ENCODE results near the gene ENAH.

Gene ENAH

GRCh38 chr1:225559902-225560301 lies 93.0 kb downstream of the ENAH start:
- no peak for DNase-seq (ENCODE audit: low spot score)

GRCh38 chr1:225559326-225559725 lies 93.6 kb downstream of the ENAH start:
- no peak for DNase-seq (ENCODE audit: low spot score)

GRCh38 chr1:225556694-225557093 lies 96.2 kb downstream of the ENAH start:
- DNase-seq (ENCODE audit: low spot score), result no peak

DNA sequence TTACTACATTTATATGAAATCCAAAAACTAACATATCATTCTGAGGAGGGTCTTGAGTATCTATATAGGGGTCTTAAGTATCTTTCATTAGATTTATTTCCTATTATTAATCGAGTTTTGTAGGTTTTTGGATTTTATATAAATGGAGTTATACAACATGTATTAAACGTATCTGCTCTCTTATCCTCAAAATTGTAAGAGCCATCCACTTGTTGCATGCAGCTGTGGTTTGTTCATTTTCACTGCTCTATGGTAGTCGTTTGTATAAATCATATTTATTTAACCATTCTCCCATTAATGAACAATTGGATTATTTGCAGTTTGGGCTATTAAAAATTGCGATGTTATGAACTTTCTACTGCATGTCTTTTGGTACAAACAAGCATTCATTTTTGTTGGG lies 97.1 kb downstream of the ENAH start:
- no peak for DNase-seq (ENCODE audit: low spot score)

- DNase-seq (ENCODE audit: low spot score), result peak; percentile 34
Observed at GRCh38 chr1:225554216-225554812, 98.6 kb downstream of the ENAH start.

DNA sequence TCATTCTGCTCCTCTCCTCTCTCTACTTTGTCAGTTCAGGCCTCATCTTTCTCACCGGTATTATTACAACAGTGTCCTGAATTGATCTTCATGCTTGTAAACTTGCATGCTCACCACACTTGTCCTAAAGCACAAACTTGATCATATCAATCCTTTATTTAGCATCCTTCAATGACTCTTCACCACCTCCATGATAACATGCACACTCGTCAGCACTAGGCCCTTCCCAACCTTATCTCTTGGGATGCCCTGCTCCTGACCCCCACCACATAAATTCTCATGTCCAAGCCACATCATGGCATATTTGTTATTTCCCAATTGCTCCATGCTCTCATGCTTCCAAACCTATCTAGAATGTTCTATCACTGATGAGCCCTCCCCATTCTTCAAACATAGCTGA lies 103.1 kb downstream of the ENAH start:
- no peak for DNase-seq (ENCODE audit: low spot score)

- DNase-seq (ENCODE audit: low spot score), result peak; percentile 22
Observed at GRCh38 chr1:225548140-225548857, 104.6 kb downstream of the ENAH start.

DNA sequence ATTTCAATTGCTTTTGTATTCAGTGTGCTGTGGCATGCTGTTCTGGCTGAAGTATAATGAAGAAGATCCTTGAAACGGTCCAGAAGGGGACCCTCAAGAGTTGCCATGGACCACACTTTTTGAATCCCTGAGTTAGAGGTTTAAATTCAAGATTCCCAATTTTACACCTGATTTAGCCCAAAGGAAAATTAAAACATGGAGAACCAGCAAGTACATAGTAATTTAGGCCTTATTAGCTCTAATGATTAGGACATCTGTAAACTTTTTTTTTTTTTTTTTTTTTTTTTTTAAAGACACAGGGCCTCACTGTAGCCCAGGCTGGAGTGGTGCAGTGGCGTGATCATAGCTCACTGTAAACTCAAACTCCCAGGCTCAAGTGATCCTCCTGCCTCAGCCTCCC lies 107.3 kb downstream of the ENAH start:
- no peak for DNase-seq (ENCODE audit: low spot score)

GRCh38 chr1:225544924-225545323 lies 108.0 kb downstream of the ENAH start:
- no peak for DNase-seq (ENCODE audit: low spot score)

DNA sequence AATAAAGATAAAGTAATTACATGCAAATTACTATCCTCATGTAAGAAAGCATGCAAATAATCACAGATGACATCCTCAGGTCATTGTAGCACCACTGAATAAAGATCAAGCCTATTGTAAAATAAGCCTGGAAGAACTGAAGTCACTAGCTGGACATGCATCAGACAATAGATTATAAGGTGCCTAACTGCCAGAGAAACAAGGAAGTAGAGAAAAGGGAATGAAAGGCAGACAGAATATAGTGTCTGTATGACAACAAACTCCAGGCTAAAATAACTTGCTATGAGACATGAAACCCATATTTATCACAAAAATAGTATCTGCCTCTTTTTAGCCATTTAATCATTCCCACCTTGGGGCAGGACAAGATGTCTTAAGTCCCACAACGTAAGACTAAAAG lies 108.7 kb downstream of the ENAH start:
- no peak for DNase-seq (ENCODE audit: low spot score)

DNA sequence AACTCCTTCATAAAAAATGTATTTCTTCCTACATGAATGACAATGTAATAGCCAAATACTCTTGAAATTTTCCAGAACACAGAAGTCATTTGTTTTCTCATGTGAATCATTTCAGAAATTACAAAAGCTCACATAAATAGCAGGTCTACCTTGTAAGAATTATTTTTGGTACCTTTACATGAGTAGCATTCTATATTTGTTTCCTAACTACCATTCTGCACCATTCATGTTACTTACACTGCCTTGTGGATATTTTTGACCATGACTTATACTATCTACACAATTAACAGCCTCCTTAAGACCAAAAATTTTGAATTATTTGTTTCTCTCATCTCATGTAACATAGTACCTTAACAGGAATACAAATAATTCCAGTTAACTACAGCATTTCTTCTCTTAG lies 109.6 kb downstream of the ENAH start:
- DNase-seq (ENCODE audit: low spot score), result no peak

DNA sequence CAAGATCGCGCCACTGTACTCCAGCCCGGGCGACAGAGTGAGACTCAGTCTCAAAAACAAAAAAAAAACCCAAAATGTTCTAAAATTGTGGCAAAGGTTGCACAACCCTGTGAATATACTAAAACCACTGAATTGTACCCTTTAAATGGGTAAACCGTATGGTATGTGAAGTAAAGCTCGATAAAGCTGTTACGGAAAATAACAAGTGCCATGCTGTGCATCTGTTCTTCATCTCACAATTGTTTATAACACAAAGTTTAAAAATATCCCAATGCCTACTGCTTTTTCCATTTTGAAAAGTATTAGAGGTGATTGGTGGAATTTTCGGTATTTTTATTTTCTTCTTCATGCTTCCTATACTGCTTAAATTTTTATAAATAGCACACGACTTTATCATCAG lies 111.5 kb downstream of the ENAH start:
- DNase-seq (ENCODE audit: low spot score), result no peak

- DNase-seq (ENCODE audit: low spot score), result no peak
Observed at GRCh38 chr1:225539575-225539974, 113.3 kb downstream of the ENAH start.

GRCh38 chr1:225539069-225539468 lies 113.9 kb downstream of the ENAH start:
- DNase-seq (ENCODE audit: low spot score), result peak; percentile 11

DNA sequence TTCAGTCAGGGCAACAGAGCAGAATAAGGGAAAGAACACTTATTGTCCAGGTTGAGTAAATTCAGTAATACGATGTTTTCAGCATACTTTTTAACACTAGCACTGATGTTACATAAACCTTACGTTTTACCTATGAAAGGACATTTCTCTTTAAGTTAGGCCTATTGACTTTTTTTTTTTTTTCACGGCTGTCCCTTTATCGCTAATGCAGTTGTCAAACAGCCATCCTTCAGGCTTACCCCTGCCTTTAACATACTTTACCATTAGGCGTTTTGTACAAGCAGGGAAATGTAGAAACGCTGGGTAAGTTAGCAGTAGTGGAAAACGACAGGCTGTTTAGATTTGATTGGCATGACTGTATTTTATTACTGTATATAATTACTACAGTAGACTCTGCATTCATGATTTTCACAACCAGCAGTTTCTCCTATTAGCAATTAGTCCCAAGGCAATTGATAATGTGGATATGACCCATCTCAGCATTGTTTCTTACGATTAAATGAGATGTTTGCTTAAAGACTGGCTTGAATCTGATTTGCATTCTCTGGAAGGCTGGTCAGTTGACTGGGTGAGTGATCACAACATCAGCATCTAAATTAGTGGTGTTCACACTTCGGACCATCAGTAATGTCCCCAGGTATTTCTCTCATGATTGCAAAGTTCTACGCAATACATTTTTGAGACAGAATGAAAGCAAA lies 115.2 kb downstream of the ENAH start:
- no peak for DNase-seq (ENCODE audit: low spot score)

GRCh38 chr1:225535280-225535679 lies 117.6 kb downstream of the ENAH start:
- DNase-seq (ENCODE audit: low spot score), result no peak

GRCh38 chr1:225534772-225535171 lies 118.2 kb downstream of the ENAH start:
- DNase-seq (ENCODE audit: low spot score), result no peak

- DNase-seq (ENCODE audit: low spot score), result no peak
Observed at GRCh38 chr1:225534135-225534534, 118.8 kb downstream of the ENAH start.

DNA sequence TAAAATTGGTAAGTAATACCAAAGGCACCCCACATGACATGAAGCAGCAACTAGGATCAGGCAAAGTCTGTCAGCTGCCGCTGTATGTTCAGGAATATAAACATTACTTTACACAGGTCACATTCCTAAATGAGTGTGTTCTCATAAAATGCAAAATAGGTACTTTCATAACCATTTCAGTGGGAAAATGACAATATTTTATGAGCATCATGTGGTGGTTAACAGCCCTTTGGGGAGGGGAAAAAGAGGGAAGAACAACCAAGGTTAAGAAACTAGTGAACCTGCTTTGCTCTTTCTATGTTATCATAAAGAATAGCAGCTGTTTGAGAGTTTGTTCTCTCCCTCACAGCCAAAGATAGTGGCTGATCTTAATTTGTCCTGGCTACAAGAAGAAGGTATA lies 119.7 kb downstream of the ENAH start:
- no peak for DNase-seq (ENCODE audit: low spot score)

- no peak for DNase-seq (ENCODE audit: low spot score)
Observed at GRCh38 chr1:225532240-225532944, 120.5 kb downstream of the ENAH start.

- no peak for DNase-seq (ENCODE audit: low spot score)
Observed at GRCh38 chr1:225529726-225530125, 123.2 kb downstream of the ENAH start.

- DNase-seq (ENCODE audit: low spot score), result no peak
Observed at GRCh38 chr1:225527575-225527974, 125.3 kb downstream of the ENAH start.

GRCh38 chr1:225526878-225527277 lies 126.0 kb downstream of the ENAH start:
- DNase-seq (ENCODE audit: low spot score), result no peak
